ENCODE data around the gene SULT1C4.

Gene SULT1C4

GRCh38 chr2:108407864-108408729 lies 30.3 kb downstream of the SULT1C4 start:
- no peak for TF ChIP-seq CTCF (IDR thresholded peaks at IDR 0.05; ENCODE audit: control insufficient read depth, extremely low read depth, insufficient read depth)
- no peak for DNase-seq (ENCODE audit: low read depth)

GRCh38 chr2:108409768-108410167 lies 32.0 kb downstream of the SULT1C4 start:
- TF ChIP-seq CTCF (IDR thresholded peaks at IDR 0.05; ENCODE audit: control insufficient read depth, extremely low read depth, insufficient read depth), result no peak

More at GRCh38 chr2:108407864-108408729, 30.3 kb downstream of the SULT1C4 start:
- H3K4me3 ChIP-seq (ENCODE audit: low read depth, low read length), result no peak overlapping the region

GRCh38 chr2:108412995-108413710 lies 35.4 kb downstream of the SULT1C4 start:
- no peak for DNase-seq (ENCODE audit: low read depth)
- TF ChIP-seq CTCF (IDR thresholded peaks at IDR 0.05; ENCODE audit: control insufficient read depth, extremely low read depth, insufficient read depth), result no peak
- H3K4me3 ChIP-seq (ENCODE audit: low read depth, low read length), result no peak overlapping the region

More at GRCh38 chr2:108409768-108410167, 32.0 kb downstream of the SULT1C4 start:
- no peak overlapping the region for H3K4me3 ChIP-seq (ENCODE audit: low read depth, low read length)
- no peak for DNase-seq (ENCODE audit: low read depth)

GRCh38 chr2:108413711-108414095 lies 35.9 kb downstream of the SULT1C4 start:
- H3K4me3 ChIP-seq (ENCODE audit: low read depth, low read length), result no peak overlapping the region
- no peak for TF ChIP-seq CTCF (IDR thresholded peaks at IDR 0.05; ENCODE audit: control insufficient read depth, extremely low read depth, insufficient read depth)
- DNase-seq (ENCODE audit: low read depth), result no peak

GRCh38 chr2:108414256-108414876 lies 36.6 kb downstream of the SULT1C4 start:
- TF ChIP-seq CTCF (IDR thresholded peaks at IDR 0.05; ENCODE audit: control insufficient read depth, extremely low read depth, insufficient read depth), result no peak
- no peak overlapping the region for H3K4me3 ChIP-seq (ENCODE audit: low read depth, low read length)
- no peak for DNase-seq (ENCODE audit: low read depth)

GRCh38 chr2:108414945-108415344 lies 37.2 kb downstream of the SULT1C4 start:
- no peak for DNase-seq (ENCODE audit: low read depth)
- no peak for TF ChIP-seq CTCF (IDR thresholded peaks at IDR 0.05; ENCODE audit: control insufficient read depth, extremely low read depth, insufficient read depth)
- no peak overlapping the region for H3K4me3 ChIP-seq (ENCODE audit: low read depth, low read length)
